ENCODE measurements around the gene SCYL1. TPM values are rescaled to one million over a fixed set of nuclear protein-coding genes. Genes with fewer than 3 reads are reported as not detected.

Gene SCYL1
- total RNA-seq, 1 experiment from 2014 or later: 57.8 TPM

DNA sequence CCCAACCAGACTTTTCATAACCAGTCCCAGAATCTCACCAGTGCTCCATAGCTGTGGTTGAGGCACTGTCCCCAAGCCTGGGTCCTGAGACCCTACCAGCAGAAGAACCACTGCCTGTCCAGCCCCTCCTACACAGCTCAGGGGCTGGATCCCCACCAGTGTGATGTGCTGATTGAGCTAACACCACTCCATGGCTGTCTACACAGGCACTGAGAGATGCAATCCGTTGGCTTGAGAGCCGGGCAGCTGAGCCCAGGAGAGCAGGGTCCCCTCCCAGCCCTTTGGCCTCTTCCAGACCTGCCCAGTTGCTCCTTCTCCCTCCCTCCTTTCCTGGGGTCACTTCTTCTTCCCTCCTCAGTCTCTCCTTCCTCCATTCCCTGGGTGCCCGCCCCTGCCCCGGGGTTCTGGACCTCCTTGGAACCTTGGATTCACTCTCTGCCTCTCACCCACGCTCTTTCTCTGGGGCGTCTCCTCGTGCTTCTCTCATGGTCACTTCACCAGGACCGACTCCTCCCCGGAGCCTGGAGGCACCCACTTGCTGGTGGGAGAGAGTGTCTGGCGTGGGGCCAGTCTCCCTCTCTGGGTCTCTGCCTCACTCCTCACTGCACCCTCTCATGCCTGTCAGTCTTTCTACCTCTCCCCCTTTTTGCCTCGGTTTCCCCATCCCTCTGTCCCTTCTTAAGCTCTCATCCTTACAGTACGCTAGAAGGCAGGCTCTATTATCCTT lies 706 bp upstream of the SCYL1 start:
- in situ Hi-C loops (cut with HindIII; ENCODE audit: low pct_unique_long_range_greater_than_20kb, low sequenced_read_pairs): no loop called here
- peak; percentile 6 for DNase-seq (ENCODE audit: low read depth, low spot score)

DNA sequence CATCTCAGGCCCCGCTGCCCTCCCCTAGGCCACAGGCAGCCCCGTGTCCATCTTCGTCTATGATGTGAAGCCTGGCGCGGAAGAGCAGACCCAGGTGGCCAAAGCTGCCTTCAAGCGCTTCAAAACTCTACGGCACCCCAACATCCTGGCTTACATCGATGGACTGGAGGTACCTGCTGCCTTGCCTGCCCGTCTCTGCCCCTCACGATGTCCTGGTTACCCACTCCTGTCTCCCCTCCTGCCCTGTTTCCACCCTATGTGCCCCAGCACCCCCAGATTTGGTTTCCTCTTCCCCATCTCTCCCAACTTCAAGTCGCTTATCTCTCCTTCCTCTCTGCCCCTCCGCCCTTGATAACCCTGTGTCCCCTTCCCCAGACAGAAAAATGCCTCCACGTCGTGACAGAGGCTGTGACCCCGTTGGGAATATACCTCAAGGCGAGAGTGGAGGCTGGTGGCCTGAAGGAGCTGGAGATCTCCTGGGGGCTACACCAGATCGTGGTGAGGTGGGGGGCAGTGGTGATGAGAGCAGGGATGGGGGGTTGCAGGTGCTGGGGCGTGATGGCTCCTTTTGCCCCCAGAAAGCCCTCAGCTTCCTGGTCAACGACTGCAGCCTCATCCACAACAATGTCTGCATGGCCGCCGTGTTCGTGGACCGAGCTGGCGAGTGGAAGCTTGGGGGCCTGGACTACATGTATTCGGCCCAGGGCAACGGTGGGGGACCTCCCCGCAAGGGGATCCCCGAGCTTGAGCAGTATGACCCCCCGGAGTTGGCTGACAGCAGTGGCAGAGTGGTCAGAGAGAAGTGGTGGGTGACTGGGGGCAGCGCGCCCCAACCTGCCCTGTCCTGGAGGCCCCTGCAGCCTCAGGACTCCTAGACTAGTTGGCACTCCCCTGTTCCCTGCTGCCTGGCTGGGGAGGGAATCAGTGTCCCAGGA lies 930 bp downstream of the SCYL1 start:
- DNase-seq (ENCODE audit: low read depth, low spot score): no peak
- in situ Hi-C loops (cut with HindIII; ENCODE audit: low pct_unique_long_range_greater_than_20kb, low sequenced_read_pairs): no loop called here

DNA sequence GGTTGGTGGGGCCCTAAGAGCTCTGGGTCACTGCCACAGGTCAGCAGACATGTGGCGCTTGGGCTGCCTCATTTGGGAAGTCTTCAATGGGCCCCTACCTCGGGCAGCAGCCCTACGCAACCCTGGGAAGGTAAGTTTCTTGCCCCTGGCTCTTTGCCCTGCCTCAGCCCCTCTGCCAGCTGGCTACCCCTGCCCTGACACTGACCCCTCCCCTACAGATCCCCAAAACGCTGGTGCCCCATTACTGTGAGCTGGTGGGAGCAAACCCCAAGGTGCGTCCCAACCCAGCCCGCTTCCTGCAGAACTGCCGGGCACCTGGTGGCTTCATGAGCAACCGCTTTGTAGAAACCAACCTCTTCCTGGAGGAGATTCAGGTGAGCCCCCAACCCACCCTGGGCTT lies 1.9 kb downstream of the SCYL1 start:
- DNase-seq (ENCODE audit: low read depth, low spot score): no peak
- in situ Hi-C loops (cut with HindIII; ENCODE audit: low pct_unique_long_range_greater_than_20kb, low sequenced_read_pairs): no loop called here

DNA sequence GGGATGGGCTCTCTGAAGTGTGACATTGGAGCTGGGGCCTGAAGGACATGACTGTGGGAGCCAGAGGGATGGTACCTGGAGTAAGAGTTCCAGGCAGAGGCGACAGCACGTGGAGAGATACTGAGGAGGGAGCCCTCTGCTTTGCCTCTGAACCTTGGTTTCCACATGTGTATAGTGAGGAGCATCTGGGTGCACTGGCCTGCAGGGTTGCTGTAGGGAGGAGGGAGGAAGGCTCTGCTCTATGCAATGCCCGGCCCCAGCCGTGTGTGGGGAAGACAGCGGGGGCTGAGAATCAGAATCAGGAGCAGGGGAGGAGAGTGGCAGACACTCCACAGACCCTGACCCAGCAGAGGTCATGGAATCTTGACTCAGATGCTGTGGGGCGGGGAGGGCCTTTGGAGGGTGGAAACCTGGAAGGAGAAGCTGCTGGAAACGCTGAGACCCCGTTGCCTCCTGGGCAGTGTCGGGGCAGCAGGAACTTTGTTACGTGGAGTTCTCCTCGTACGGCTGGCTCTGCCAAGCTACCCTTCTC lies 4.0 kb downstream of the SCYL1 start:
- DNase-seq (ENCODE audit: low read depth, low spot score): no peak
- in situ Hi-C loops (cut with HindIII; ENCODE audit: low pct_unique_long_range_greater_than_20kb, low sequenced_read_pairs): no loop called here

DNA sequence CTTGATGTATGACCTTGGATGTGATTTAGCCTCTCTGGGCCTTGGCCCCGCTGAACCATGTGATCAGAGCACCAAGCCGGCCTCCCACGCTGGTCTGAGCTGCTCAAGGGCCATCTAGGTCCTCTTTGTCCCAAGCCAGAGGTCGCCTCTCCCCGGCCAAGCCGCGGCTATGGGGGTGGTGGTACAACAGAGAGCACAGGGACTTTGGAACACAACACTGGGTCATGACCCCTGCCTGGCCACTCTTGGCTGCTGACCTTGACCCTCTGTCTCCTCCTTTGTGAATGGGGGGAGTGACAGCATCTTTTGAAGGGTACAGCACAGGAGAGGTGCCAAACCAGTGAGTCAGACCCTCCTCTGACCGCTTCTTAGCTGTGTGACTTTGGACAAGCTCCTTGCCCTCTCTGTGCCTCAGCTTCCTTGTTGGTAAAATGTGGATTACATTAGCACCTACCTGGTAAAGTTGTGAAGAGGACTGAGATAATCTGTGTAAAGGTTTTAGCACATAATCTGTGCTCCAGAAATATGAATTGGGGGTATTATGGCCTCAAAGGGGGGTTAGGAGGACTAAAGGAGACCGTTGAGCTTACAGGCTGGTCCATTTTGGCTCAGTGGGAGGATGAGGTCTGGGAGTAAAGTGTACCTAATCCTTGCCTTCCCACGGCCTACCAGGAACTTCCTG lies 4.7 kb downstream of the SCYL1 start:
- no peak for DNase-seq (ENCODE audit: low read depth, low spot score)
- in situ Hi-C loops (cut with HindIII; ENCODE audit: low pct_unique_long_range_greater_than_20kb, low sequenced_read_pairs): no loop called here

DNA sequence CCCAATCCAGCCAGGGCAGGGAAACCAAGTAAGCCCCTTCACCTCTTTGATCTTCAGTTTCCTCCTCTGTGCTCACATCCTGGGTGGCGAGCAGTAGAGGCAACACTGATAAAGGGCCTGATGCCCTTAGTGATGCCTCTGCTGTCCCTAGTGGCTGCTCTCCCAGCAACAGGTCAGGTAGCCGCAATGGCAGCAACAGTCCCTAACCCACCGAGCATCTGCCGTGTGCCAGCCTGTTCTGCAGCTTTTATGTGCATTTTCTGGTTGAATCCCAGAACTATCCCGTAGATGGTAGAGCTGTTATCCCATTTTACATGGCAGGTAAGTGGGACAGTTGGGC lies 5.2 kb downstream of the SCYL1 start:
- in situ Hi-C loops (cut with HindIII; ENCODE audit: low pct_unique_long_range_greater_than_20kb, low sequenced_read_pairs): no loop called here
- DNase-seq (ENCODE audit: low read depth, low spot score): peak; percentile 26

DNA sequence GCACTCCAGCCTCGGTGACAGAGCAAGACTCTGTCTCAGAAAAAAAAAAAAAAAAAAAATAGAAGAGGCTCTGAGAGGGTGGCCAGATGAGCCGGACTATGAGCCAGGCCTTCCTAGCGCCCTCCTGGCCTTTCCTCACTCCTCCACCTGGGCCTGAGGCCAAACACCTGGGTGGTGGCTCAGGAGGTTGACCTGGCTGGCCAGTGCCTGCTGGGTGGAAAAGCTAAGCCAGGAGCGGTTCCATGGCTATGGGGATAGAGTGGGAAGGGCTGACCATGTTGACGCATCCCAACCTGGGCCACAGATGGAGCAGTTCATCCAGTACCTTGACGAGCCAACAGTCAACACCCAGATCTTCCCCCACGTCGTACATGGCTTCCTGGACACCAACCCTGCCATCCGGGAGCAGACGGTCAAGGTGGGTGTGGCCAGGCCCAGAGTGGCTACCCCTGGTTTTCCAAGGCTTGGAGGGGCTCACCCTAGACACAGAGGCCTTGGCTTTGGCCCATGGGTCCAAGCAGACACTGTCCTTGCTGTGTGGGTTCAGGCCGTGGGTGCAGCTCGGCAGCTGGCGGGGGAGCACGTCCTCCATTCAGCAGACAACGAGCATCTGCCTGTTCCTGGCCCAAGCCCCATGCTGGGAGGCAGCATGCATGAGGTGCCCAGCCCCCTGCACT lies 7.6 kb downstream of the SCYL1 start:
- in situ Hi-C loops (cut with HindIII; ENCODE audit: low pct_unique_long_range_greater_than_20kb, low sequenced_read_pairs): no loop called here

DNA sequence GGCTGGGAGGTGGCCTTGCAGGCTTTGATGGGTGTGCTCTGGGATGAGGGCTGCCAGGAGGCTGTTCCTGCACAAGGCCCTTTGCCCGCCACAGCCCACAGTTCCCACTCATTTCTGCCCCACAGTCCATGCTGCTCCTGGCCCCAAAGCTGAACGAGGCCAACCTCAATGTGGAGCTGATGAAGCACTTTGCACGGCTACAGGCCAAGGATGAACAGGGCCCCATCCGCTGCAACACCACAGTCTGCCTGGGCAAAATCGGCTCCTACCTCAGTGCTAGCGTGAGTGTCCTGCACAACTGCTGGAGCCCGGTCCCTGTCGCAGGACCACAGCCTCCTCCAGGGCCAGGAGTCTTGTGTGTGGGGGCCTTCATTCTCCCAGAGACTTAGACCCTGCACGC lies 10.2 kb downstream of the SCYL1 start:
- in situ Hi-C loops (cut with HindIII; ENCODE audit: low pct_unique_long_range_greater_than_20kb, low sequenced_read_pairs): no loop called here
- no peak for DNase-seq (ENCODE audit: low read depth, low spot score)

More for the DNA sequence above, 7.6 kb downstream of the SCYL1 start:
- no peak for DNase-seq (ENCODE audit: low read depth, low spot score)

DNA sequence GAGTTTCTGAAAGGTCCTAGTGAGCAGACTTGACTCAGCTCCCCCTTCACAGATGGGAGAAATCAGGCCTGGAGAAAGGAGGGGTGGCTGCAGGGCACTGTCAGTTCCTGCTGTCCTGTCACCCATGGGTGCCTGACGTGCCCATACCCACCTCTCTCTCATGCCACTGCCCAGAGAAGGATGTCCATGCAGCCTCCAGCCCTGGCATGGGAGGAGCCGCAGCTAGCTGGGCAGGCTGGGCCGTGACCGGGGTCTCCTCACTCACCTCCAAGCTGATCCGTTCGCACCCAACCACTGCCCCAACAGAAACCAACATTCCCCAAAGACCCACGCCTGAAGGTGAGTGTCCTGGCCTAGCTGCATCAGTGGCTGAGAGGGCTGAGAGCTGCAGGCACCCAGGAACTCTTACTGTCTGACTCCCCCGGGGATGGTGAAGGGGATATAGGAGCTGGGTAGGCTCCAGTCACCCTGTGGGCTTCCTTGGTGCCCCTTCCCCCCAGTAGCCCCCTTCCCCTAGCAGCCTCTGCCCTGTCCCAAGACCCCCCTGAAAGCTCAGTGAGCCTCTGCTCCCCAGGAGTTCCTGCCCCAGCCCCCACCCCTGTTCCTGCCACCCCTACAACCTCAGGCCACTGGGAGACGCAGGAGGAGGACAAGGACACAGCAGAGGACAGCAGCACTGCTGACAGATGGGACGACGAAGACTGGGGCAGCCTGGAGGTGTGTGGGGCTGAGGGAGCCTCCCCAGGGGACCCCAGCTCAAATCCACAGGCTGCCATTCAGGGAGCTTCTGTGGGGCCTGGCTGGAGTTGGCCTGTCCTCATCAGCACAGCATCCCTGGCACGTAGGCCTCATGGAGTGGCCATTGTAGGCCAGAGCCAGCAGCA lies 11.8 kb downstream of the SCYL1 start:
- in situ Hi-C loops (cut with HindIII; ENCODE audit: low pct_unique_long_range_greater_than_20kb, low sequenced_read_pairs): no loop called here
- DNase-seq (ENCODE audit: low read depth, low spot score): no peak

DNA sequence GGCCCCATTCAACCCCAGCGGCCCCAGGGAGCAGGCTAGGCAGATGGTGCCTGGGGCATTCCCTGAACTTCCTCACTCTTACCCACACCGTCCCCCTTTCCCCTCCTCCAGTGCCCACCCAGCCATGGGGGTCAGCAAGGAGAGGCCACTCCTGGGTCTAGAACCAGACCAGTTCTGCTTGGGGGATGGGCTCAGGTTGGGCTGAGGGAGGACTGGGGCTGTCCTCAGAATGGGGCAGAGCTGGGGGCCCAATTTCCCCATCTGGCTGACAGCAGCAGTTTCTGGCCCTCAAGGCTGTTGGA lies 12.4 kb downstream of the SCYL1 start:
- DNase-seq (ENCODE audit: low read depth, low spot score): no peak
- in situ Hi-C loops (cut with HindIII; ENCODE audit: low pct_unique_long_range_greater_than_20kb, low sequenced_read_pairs): no loop called here

DNA sequence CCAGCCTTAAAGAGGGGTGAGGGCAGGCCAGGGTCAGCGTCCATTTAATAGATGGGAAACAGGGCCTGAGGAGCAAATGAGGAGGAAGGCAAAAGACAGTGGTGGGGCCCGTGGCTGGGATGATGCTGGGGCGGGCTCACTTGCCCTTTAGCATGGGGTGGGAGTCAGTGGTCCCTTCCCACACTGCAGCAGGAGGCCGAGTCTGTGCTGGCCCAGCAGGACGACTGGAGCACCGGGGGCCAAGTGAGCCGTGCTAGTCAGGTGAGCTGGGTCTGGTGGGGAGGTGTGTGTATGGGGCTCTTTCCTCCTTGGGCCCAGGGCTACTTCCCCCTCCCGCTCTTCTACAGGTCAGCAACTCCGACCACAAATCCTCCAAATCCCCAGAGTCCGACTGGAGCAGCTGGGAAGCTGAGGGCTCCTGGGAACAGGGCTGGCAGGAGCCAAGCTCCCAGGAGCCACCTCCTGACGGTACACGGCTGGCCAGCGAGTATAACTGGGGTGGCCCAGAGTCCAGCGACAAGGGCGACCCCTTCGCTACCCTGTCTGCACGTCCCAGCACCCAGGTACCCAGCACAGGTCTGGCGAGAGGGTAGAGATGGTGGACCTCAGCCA lies 12.8 kb downstream of the SCYL1 start:
- in situ Hi-C loops (cut with HindIII; ENCODE audit: low pct_unique_long_range_greater_than_20kb, low sequenced_read_pairs): no loop called here
- DNase-seq (ENCODE audit: low read depth, low spot score): no peak

DNA sequence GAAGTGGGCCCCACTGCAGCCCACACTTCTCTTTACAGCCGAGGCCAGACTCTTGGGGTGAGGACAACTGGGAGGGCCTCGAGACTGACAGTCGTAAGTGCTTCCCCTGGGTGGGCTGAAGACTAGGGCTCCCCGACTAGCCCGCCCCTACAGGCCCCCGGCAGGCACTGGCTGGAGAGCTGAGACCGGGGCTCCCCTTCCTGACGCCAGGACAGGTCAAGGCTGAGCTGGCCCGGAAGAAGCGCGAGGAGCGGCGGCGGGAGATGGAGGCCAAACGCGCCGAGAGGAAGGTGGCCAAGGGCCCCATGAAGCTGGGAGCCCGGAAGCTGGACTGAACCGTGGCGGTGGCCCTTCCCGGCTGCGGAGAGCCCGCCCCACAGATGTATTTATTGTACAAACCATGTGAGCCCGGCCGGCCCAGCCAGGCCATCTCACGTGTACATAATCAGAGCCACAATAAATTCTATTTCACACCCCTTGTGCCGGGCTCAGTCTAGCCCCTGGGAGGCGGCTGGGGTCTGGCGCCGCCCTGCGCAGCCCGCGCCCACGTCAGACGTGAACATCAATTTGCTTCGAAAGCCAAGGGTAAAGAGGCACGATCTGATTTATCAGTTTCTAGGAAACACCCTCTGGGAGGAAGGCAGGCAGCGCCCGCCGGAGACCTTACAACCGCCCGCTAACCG lies 13.5 kb downstream of the SCYL1 start:
- in situ Hi-C loops (cut with HindIII; ENCODE audit: low pct_unique_long_range_greater_than_20kb, low sequenced_read_pairs): no loop called here
- no peak for DNase-seq (ENCODE audit: low read depth, low spot score)

DNA sequence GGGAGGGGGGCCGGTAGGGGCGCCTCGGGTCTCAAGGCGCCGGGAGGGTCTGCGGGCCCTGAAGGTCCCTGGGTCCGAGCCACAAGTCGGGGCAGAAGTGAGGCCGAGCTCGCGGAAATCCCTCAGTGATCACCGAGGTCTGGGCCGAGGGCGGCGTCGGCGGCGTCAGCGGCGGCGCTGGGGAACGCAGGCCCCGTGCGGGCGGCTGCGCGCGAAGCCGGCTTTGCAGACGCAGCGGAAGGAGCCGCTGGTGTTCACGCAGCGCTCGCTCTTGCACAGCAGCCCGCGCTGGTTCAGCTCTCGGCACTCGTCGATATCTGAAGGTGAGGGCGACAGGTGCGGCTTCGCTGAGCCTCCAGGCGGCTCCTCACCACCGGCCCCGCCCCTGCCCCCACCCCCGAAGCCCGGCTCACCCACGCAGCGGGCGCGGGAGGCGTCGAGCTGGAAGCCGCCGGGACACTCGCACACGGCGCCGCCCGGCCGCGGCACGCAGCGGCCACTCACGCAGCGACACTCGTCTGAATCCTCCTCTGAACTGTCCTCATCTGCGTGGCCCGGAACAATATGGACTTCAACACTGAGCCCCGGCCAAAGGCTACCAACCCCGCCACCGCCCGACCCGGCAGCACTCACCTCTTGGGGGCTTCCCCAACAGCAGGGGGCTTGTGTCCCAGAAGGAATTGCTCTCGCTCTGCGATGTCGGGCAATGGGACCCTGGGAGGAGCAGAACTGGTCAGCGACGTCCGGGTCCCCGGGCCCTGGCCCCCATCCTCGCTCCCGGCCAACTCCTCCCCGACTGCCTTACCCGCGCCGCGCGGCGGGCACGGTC lies 14.2 kb downstream of the SCYL1 start:
- DNase-seq (ENCODE audit: low read depth, low spot score): no peak
- in situ Hi-C loops (cut with HindIII; ENCODE audit: low pct_unique_long_range_greater_than_20kb, low sequenced_read_pairs): no loop called here

DNA sequence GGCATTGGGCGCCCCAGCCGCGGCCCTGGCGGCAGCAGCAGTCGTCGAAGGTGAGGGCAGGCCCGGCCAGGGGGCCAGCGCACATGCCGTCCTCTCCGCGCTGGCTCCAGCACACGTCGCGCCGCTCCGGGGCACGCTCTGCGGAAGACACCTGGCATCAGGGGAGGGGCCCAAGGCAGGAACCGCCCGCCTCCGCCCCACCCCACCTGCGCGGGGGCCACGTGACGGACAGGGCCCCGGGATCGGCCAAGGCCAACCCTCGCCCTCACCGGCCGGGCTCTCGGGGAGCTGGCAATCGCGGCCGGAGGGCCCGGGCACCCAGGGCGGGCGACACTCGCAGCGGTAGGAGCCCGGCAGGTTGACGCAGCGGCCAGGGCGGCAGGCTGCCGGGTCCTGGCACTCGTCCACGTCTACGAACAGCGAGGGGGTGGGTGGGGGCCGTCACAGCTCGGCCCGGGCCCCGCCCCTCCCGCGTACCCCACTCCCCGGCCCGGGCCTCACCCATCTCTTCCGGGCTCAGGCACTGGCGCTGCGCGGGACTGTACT lies 14.9 kb downstream of the SCYL1 start:
- in situ Hi-C loops (cut with HindIII; ENCODE audit: low pct_unique_long_range_greater_than_20kb, low sequenced_read_pairs): no loop called here
- no peak for DNase-seq (ENCODE audit: low read depth, low spot score)
